ENCODE data around the gene FGGY. TPM values are rescaled to one million over a fixed set of nuclear protein-coding genes. Genes with fewer than 3 reads are reported as not detected.

Gene FGGY
- total and polyA plus RNA-seq, 4 donors = 16.0 to 67.0 (median 43.4) TPM

GRCh38 chr1:59653968-59654367, 357.1 kb downstream of the FGGY start:
- DNase-seq (ENCODE audit: low spot score) = no peak
- TF ChIP-seq GABPA (IDR thresholded peaks at IDR 0.05 in 1 of 2, conservative IDR thresholded peaks at IDR 0.05 in 1 of 2) (no peak), MAX (IDR thresholded peaks at IDR 0.05) (no peak), CTCF (IDR thresholded peaks at IDR 0.05; ENCODE audit: low read depth, low read length, missing input control) (no peak), SP1 (IDR thresholded peaks at IDR 0.05) (no peak), YY1 (IDR thresholded peaks at IDR 0.05) (no peak), NR2F2 (IDR thresholded peaks at IDR 0.05) (no peak), RAD21 (IDR thresholded peaks at IDR 0.05) (no peak), RXRA (IDR thresholded peaks at IDR 0.05) (no peak), FOXA2 (IDR thresholded peaks at IDR 0.05) (no peak), EGR1 (IDR thresholded peaks at IDR 0.05; ENCODE audit: low read depth in 2 of 2) (no peak), JUND (IDR thresholded peaks at IDR 0.05) (no peak), HNF4A (conservative IDR thresholded peaks at IDR 0.05) (no peak), REST (IDR thresholded peaks at IDR 0.05) (no peak), HNF4G (IDR thresholded peaks at IDR 0.05) (no peak), ATF3 (IDR thresholded peaks at IDR 0.05) (no peak), FOXA1 (IDR thresholded peaks at IDR 0.05) (no peak), ZBTB33 (IDR thresholded peaks at IDR 0.05) (no peak), TAF1 (conservative IDR thresholded peaks at IDR 0.05) (no peak)
- 98% methylated on average over 2 of the region's 2 CpGs for WGBS
- Histone ChIP-seq H3K4me3 (ENCODE audit: low read depth in 1 of 3, low read length in 3 of 3) (no peak overlapping the region), H3K9ac (ENCODE audit: low read depth in 1 of 2, low read length in 2 of 2) (no peak overlapping the region), H3K36me3 (ENCODE audit: control insufficient read depth in 4 of 4, insufficient read depth in 3 of 4, low read depth in 1 of 4, low read length in 3 of 4) (peaks cover 0 to 3% (median 0%) of the 10 kb centered on the region in 4 donors), H3K9me3 (ENCODE audit: control insufficient read depth in 4 of 4, low read length in 3 of 4) (no peaks in the 10 kb centered on the region), H3K27ac (ENCODE audit: low read depth in 1 of 2, low read length in 2 of 2) (no peak overlapping the region), H3K27me3 (ENCODE audit: control insufficient read depth in 4 of 4, insufficient read depth in 4 of 4, low read length in 3 of 4) (no peaks in the 10 kb centered on the region), H3K4me1 (ENCODE audit: control insufficient read depth in 4 of 4, insufficient read depth in 4 of 4, low read length in 3 of 4) (no peaks in the 10 kb centered on the region)

Data from liver (tissue), 9 donors.